Smooth muscle cell (in vitro differentiated cells): ENCODE results near the gene HPRT1. TPM values are rescaled to one million over a fixed set of nuclear protein-coding genes. Genes with fewer than 3 reads are reported as not detected.

Experiments used
- DNase-seq: peaks from one replicate; lab custom pipeline; 2025; ENCODE audit not compliant: unreplicated experiment; lab: John Stamatoyannopoulos, UW
- H2AFZ ChIP-seq: fragments of 200-600 bp; sonication (generic); 2 replicates; pipeline ENCODE4 v1.6.0; 2016; ENCODE audit warnings: antibody characterized with exemption, low read depth, mild to moderate bottlenecking
- H3F3A ChIP-seq: fragments of 200-600 bp; sonication (generic); 2 replicates; pipeline ENCODE4 v1.6.0; 2017; ENCODE audit warnings: antibody characterized with exemption, low read depth
- H3K27ac ChIP-seq: fragments of 200-600 bp; sonication (generic); 2 replicates; pipeline ENCODE4 v1.5.1; 2016; ENCODE audit warnings: low read depth, mild to moderate bottlenecking
- H3K27me3 ChIP-seq: fragments of 200-600 bp; sonication (generic); 2 replicates; pipeline ENCODE4 v1.6.1; 2016; ENCODE audit warnings: low read depth, mild to moderate bottlenecking
- H3K36me3 ChIP-seq: fragments of 200-600 bp; sonication (generic); 2 replicates; pipeline ENCODE4 v1.5.1; 2016; ENCODE audit warnings: low read depth
- H3K4me1 ChIP-seq: fragments of 200-600 bp; sonication (generic); 2 replicates; pipeline ENCODE4 v1.5.1; 2016; ENCODE audit warnings: low read depth
- H3K4me2 ChIP-seq: fragments of 200-600 bp; sonication (generic); 2 replicates; pipeline ENCODE4 v1.6.0; 2016; ENCODE audit warnings: mild to moderate bottlenecking
- H3K4me3 ChIP-seq: fragments of 200-600 bp; sonication (generic); 2 replicates; pipeline ENCODE4 v1.5.1; 2016; ENCODE audit warnings: mild to moderate bottlenecking
- H3K79me2 ChIP-seq: fragments of 200-600 bp; sonication (generic); 2 replicates; pipeline ENCODE4 v1.6.0; 2016; ENCODE audit warnings: low read depth, mild to moderate bottlenecking
- H3K9ac ChIP-seq: fragments of 200-600 bp; sonication (generic); 2 replicates; pipeline ENCODE4 v1.6.0; 2016; ENCODE audit warnings: low read depth
- H3K9me3 ChIP-seq: fragments of 200-600 bp; sonication (generic); replicated peaks from 2 replicates; pipeline ENCODE4 v1.5.1; 2016; ENCODE audit warnings: low read depth
- H4K20me1 ChIP-seq: fragments of 200-600 bp; sonication (generic); 2 replicates; pipeline ENCODE4 v1.6.0; 2016; ENCODE audit warnings: low read depth
- WGBS: methylation state at CpG from one replicate; pipeline ENCODE4 v1.1.7; 2016; ENCODE audit warnings: low lambda C conversion rate; 5-methylcytosine and 5-hydroxymethylcytosine counted together
- polyA plus RNA-seq: library from polyadenylated mRNA; unstranded; fragments of >200 nt; fragmentation: Nextera tagmentation; extraction: Ambion mirVana; gene quantifications from 2 replicates; pipeline ENCODE4 v1.2.1, GENCODE V29; 2016
- total RNA-seq: library from RNA; depleted of rRNA; stranded (reverse); fragments of >200 nt; gene quantifications from 2 replicates; pipeline ENCODE4 v1.2.3, GENCODE V29; 2014
- TF ChIP-seq, protein P1 (sequence below): fragments of 200-600 bp; sonication (generic); IDR thresholded peaks from 2 replicates; pipeline ENCODE4 v1.5.1; 2017; ENCODE audit warnings: borderline replicate concordance, mild to moderate bottlenecking, antibody characterized with exemption; ENCODE audit not compliant: insufficient read depth, poor library complexity, severe bottlenecking

The HPRT1 gene
- total and polyA plus RNA-seq, 2 experiments from 2014 or later: 12.6 to 16.2 TPM

DNA sequence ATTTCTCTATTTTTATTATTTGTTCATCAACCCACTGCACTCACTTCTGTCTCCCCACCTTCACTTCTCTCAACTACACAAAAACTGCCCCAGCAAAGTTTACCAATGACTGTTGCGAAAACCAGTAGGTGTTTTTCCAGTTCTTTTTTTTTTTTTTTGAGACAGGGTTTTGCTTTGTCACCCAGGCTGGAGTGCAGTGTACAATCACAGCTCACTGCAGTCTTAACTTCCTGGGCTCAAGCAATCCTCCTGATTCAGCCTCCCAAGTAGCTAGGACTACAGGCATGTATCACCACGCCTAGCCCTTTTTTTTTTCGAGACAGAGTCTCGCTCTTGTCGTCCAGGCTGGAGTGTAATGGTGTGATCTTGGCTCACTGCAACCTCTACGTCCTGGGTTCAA lies 24.1 kb upstream of the HPRT1 start:
- Histone ChIP-seq H2AFZ (no peak overlapping the region), H3K36me3 (no peaks in the 10 kb centered on the region), H3K27me3 (no peaks in the 10 kb centered on the region), H3K9ac (no peak overlapping the region), H4K20me1 (no peaks in the 10 kb centered on the region), H3K4me1 (no peaks in the 10 kb centered on the region), H3K4me3 (no peak overlapping the region), H3F3A (no peaks in the 10 kb centered on the region), H3K27ac (no peak overlapping the region), H3K9me3 (no peaks in the 10 kb centered on the region), H3K79me2 (no peaks in the 10 kb centered on the region), H3K4me2 (no peak overlapping the region)
- WGBS: 92% methylated on average over 6 of the region's 6 CpGs
- TF ChIP-seq, protein P1, sequence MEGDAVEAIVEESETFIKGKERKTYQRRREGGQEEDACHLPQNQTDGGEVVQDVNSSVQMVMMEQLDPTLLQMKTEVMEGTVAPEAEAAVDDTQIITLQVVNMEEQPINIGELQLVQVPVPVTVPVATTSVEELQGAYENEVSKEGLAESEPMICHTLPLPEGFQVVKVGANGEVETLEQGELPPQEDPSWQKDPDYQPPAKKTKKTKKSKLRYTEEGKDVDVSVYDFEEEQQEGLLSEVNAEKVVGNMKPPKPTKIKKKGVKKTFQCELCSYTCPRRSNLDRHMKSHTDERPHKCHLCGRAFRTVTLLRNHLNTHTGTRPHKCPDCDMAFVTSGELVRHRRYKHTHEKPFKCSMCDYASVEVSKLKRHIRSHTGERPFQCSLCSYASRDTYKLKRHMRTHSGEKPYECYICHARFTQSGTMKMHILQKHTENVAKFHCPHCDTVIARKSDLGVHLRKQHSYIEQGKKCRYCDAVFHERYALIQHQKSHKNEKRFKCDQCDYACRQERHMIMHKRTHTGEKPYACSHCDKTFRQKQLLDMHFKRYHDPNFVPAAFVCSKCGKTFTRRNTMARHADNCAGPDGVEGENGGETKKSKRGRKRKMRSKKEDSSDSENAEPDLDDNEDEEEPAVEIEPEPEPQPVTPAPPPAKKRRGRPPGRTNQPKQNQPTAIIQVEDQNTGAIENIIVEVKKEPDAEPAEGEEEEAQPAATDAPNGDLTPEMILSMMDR: no peak
- DNase-seq: no peak

DNA sequence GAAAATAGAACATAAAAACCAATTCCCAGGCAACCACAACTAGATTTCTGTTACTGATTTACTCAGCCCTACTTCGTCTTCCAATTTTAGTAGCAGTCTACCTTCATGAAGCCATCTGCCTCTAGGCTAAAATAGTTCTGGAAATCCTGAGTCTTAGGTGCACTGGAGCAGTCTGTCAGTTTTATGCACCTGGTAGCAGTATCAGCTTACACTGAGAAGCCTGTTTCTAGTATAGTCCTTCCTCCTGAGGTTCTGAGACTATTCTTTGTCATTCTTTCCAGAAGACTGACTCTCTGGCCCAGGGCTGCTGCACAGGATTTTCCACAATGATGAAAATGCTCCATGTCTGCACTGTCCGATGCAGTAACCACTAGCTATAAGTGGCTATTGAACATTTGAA lies 16.9 kb upstream of the HPRT1 start:
- TF ChIP-seq, protein P1: no peak
- Histone ChIP-seq H3K4me2 (no peak overlapping the region), H3K4me3 (no peak overlapping the region), H3K36me3 (no peaks in the 10 kb centered on the region), H3K79me2 (no peaks in the 10 kb centered on the region), H3K4me1 (no peaks in the 10 kb centered on the region), H3K9ac (no peak overlapping the region), H4K20me1 (no peaks in the 10 kb centered on the region), H3K27ac (no peak overlapping the region), H3F3A (no peaks in the 10 kb centered on the region), H2AFZ (no peak overlapping the region), H3K27me3 (no peaks in the 10 kb centered on the region), H3K9me3 (no peaks in the 10 kb centered on the region)
- WGBS: 62% methylated on average over 2 of the region's 2 CpGs
- no peak for DNase-seq

DNA sequence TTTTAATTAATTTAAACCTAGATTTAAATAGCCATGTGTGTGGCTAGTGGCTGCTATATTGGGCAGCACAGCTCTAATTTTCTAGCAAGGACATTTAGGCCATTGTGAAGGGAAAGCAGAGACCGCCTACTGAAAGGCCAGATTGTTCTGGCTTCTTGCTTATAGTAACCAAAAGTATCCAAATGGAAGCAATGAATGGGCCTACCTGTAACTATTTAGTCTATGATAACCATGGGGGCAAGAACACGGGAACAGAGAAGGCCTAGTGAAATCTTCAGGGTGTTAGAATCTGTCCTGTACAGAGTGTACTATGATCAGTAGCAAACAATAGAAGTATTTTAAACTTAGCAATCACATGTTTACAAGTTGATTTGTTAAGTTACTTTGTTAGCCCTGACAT lies 16.5 kb upstream of the HPRT1 start:
- no peak for DNase-seq
- 76% methylated on average over 2 of the region's 2 CpGs for WGBS
- TF ChIP-seq, protein P1: no peak

DNA sequence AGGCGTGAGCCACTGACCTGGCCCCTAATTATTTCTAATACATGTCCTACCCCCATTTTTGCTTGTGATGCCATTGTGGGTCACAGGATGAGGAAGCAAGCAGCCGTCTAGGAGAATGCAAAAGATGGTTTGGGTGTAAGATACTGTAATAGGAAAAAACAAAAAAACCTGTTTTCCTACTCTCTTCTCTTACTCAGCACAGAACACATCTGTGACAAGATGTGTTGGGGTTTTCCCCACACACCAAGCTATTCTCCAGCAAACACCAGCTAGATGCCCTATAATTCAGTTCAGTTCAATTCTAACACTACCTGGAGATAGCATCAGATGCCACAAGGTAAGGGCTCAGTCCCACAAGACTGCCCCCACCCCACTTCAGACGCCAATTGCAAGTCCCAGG lies 15.3 kb upstream of the HPRT1 start:
- Histone ChIP-seq H3K9me3 (no peaks in the 10 kb centered on the region), H3F3A (no peaks in the 10 kb centered on the region), H3K36me3 (no peaks in the 10 kb centered on the region), H3K79me2 (no peaks in the 10 kb centered on the region), H4K20me1 (no peaks in the 10 kb centered on the region), H3K27me3 (no peaks in the 10 kb centered on the region), H3K4me3 (no peak overlapping the region), H3K4me2 (no peak overlapping the region), H3K27ac (no peak overlapping the region), H3K9ac (no peak overlapping the region), H3K4me1 (no peaks in the 10 kb centered on the region), H2AFZ (no peak overlapping the region)
- no peak for DNase-seq
- WGBS: 75% methylated on average over 3 of the region's 3 CpGs
- TF ChIP-seq, protein P1: no peak

More for the DNA sequence above, 16.5 kb upstream of the HPRT1 start:
- no peak overlapping the region for H3K4me2 ChIP-seq
- H3K9me3 ChIP-seq: no peaks in the 10 kb centered on the region
- no peaks in the 10 kb centered on the region for H3K79me2 ChIP-seq
- H3K4me1 ChIP-seq: no peaks in the 10 kb centered on the region
- no peaks in the 10 kb centered on the region for H3K27me3 ChIP-seq
- H3K9ac ChIP-seq: no peak overlapping the region
- H2AFZ ChIP-seq: no peak overlapping the region
- H3F3A ChIP-seq: no peaks in the 10 kb centered on the region
- no peaks in the 10 kb centered on the region for H4K20me1 ChIP-seq
- H3K36me3 ChIP-seq: no peaks in the 10 kb centered on the region
- no peak overlapping the region for H3K27ac ChIP-seq
- no peak overlapping the region for H3K4me3 ChIP-seq
